Upper lobe of right lung (tissue), 1 donor: ENCODE results near the gene BAK1. TPM values are rescaled to one million over a fixed set of nuclear protein-coding genes. Genes with fewer than 3 reads are reported as not detected.

ENCODE experiments used
- ATAC-seq: fragments of 200-7000 bp; cut with Tn5 transposase; one replicate; pipeline ENCODE4 v1.9.1; 2020; ENCODE audit warnings: mild to moderate bottlenecking, moderate library complexity
- DNase-seq: peaks from one replicate; pipeline ENCODE4 v3.0.0-alpha.2; 2020
- H3K27ac ChIP-seq: fragments of 200-600 bp; one replicate; pipeline ENCODE4 v1.8.0; 2022
- H3K27me3 ChIP-seq: fragments of 200-600 bp; one replicate; pipeline ENCODE4 v1.8.0; 2022; ENCODE audit warnings: mild to moderate bottlenecking
- H3K36me3 ChIP-seq: fragments of 200-600 bp; one replicate; pipeline ENCODE4 v1.8.0; 2022
- H3K4me1 ChIP-seq: fragments of 200-600 bp; one replicate; pipeline ENCODE4 v1.8.0; 2022
- H3K4me3 ChIP-seq: fragments of 200-600 bp; one replicate; pipeline ENCODE4 v1.8.0; 2022; ENCODE audit warnings: mild to moderate bottlenecking
- H3K9me3 ChIP-seq: fragments of 200-600 bp; one replicate; pipeline ENCODE4 v1.8.0; 2022
- intact Hi-C: fragments of 100-400 bp; cut with DNase I; formaldehyde crosslinking; loops from one replicate; pipeline ENCODE4 v1.11.0; 2022
- total RNA-seq: library from RNA; stranded (reverse); fragmentation: NEBNext Ultra II Directional; extraction: Animal tissue kit (Norgen Biotek cat#: 25700); gene quantifications from one replicate; pipeline ENCODE4 v1.2.1, GENCODE V29; 2021
- TF ChIP-seq, protein P1 (sequence below): fragments of 200-600 bp; IDR thresholded peaks from one replicate; pipeline ENCODE4 v1.8.0; 2022; ENCODE audit warnings: antibody characterized with exemption
- donor health status: DM: no; HTN: yes; CAD: no; lungs with severe emphysema.

BAK1 gene
- total RNA-seq, 1 donor from 2014 or later: 19.1 TPM

- intact Hi-C loops: no loop called here
- Histone ChIP-seq H3K4me3 (no peak overlapping the region), H3K9me3 (no peaks in the 10 kb centered on the region), H3K4me1 (peaks cover 13% of the 10 kb centered on the region), H3K27me3 (no peaks in the 10 kb centered on the region), H3K27ac (no peak overlapping the region), H3K36me3 (peaks cover 41% of the 10 kb centered on the region)
- DNase-seq: no peak
- ATAC-seq: no peak
- TF ChIP-seq, protein P1, sequence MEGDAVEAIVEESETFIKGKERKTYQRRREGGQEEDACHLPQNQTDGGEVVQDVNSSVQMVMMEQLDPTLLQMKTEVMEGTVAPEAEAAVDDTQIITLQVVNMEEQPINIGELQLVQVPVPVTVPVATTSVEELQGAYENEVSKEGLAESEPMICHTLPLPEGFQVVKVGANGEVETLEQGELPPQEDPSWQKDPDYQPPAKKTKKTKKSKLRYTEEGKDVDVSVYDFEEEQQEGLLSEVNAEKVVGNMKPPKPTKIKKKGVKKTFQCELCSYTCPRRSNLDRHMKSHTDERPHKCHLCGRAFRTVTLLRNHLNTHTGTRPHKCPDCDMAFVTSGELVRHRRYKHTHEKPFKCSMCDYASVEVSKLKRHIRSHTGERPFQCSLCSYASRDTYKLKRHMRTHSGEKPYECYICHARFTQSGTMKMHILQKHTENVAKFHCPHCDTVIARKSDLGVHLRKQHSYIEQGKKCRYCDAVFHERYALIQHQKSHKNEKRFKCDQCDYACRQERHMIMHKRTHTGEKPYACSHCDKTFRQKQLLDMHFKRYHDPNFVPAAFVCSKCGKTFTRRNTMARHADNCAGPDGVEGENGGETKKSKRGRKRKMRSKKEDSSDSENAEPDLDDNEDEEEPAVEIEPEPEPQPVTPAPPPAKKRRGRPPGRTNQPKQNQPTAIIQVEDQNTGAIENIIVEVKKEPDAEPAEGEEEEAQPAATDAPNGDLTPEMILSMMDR: no peak
Observed at GRCh38 chr6:33577718-33578117, 2.4 kb downstream of the BAK1 start.

DNA sequence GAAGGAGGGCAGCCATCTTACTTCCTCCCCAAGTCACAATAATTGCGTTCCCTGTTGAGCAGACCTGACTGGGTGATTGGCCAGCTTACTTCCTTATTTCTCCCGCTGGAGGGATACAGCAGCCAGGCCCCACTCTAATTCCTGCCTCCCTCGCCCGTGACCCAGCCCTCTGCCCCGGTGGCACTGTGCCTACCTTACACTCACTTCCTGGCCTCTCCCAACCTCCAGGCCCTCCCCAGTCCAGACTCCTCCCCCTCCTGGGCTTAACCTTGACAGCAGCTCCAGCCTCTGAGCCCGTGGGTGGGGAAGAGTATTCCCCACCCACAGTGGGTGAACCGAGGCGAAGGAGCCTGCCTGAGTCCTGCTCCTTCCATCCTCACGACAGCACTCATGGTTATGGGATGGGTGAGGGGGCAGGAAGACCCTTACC lies 3.0 kb downstream of the BAK1 start:
- H3K4me1 ChIP-seq: peaks cover 13% of the 10 kb centered on the region
- peak overlapping the region; percentile 68 for H3K27ac ChIP-seq
- DNase-seq: peak; percentile 83
- TF ChIP-seq, protein P1: no peak
- intact Hi-C loops: no loop called here
- no peaks in the 10 kb centered on the region for H3K9me3 ChIP-seq
- no peak overlapping the region for H3K4me3 ChIP-seq
- ATAC-seq: peak; percentile 66
- H3K36me3 ChIP-seq: peaks cover 41% of the 10 kb centered on the region
- H3K27me3 ChIP-seq: no peaks in the 10 kb centered on the region

GRCh38 chr6:33576668-33577067 lies 3.4 kb downstream of the BAK1 start:
- ATAC-seq (no peak), DNase-seq (no peak)
- Histone ChIP-seq H3K9me3 (no peaks in the 10 kb centered on the region), H3K4me3 (no peak overlapping the region), H3K4me1 (peaks cover 17% of the 10 kb centered on the region), H3K27ac (peak overlapping the region; percentile 68), H3K36me3 (peaks cover 41% of the 10 kb centered on the region), H3K27me3 (no peaks in the 10 kb centered on the region)
- intact Hi-C loops: no loop called here
- TF ChIP-seq, protein P1: no peak

GRCh38 chr6:33575211-33575610 lies 4.9 kb downstream of the BAK1 start:
- Histone ChIP-seq H3K9me3 (no peaks in the 10 kb centered on the region), H3K4me1 (peaks cover 21% of the 10 kb centered on the region), H3K4me3 (no peak overlapping the region), H3K27me3 (no peaks in the 10 kb centered on the region), H3K27ac (no peak overlapping the region), H3K36me3 (peaks cover 41% of the 10 kb centered on the region)
- intact Hi-C loops: no loop called here
- DNase-seq: no peak
- TF ChIP-seq, protein P1: no peak
- no peak for ATAC-seq

DNA sequence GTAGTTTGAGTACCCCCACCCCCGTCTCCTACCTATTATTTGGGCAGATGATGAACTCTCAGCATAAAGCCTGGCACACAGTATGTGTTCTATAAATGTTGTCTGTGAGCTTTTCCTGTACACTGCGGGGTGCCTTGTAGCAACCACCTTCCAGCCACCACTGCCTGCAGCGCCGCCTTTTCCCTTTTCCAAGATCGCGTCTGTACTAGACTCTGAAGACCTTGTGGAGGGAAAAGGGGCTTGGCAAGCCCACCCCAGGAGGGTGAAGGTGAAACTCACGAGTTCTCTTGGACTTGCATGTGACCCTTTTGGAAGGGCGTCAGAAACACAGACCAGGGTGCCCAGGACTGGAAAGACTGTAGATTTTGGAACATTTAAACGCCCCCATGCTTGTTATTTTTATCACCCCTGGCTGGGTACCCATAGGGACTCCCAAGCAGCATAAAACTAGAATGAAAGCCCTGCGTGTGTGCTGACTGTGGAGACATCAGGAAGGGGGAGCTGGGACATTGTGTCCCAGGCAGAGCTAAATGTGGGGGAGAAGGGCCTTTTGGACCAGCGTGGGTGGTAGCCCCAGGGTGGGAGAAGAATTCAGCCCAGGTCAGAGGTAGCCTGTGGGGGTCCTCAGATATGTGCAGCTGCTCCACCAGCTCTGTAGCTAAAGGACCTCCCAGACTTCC lies 8.3 kb downstream of the BAK1 start:
- Histone ChIP-seq H3K4me3 (peak overlapping the region; percentile 78), H3K36me3 (peaks cover 31% of the 10 kb centered on the region), H3K4me1 (peaks cover 11% of the 10 kb centered on the region), H3K27me3 (no peaks in the 10 kb centered on the region), H3K9me3 (no peaks in the 10 kb centered on the region), H3K27ac (peak overlapping the region; percentile 86)
- intact Hi-C loops: no loop called here
- no peak for ATAC-seq
- no peak for DNase-seq
- TF ChIP-seq, protein P1: no peak
